ENCODE data around the gene CARMIL1. TPM values are rescaled to one million over a fixed set of nuclear protein-coding genes. Genes with fewer than 3 reads are reported as not detected.

The CARMIL1 gene
- polyA plus RNA-seq, 2 donors = 6.9 to 9.5 TPM

- Histone ChIP-seq H3K27ac (ENCODE audit: low read depth in 2 of 2, low read length in 1 of 2) (no peak overlapping the region), H3K4me3 (ENCODE audit: low read depth in 1 of 2, low read length in 2 of 2) (no peak overlapping the region), H3K27me3 (ENCODE audit: control insufficient read depth in 1 of 2, insufficient read depth in 2 of 2, low read length in 2 of 2) (no peaks in the 10 kb centered on the region), H3K4me1 (ENCODE audit: control insufficient read depth in 2 of 2, insufficient read depth in 2 of 2, low read length in 1 of 2) (no peaks in the 10 kb centered on the region), H3K9me3 (ENCODE audit: control insufficient read depth in 2 of 2, insufficient read depth in 1 of 2, low read depth in 1 of 2, low read length in 1 of 2) (no peaks in the 10 kb centered on the region), H3K36me3 (ENCODE audit: control insufficient read depth in 2 of 2, insufficient read depth in 2 of 2, low read length in 1 of 2) (peaks cover 0 to 4% of the 10 kb centered on the region in 2 donors)
- 51 to 55% methylated on average over 1 of the region's 1 CpG for WGBS, 2 donors
These were observed 343.9 kb downstream of the CARMIL1 start for GRCh38 chr6:25623065-25623464.

- H3K4me1 ChIP-seq (ENCODE audit: control insufficient read depth in 2 of 2, insufficient read depth in 2 of 2, low read length in 1 of 2) = no peaks in the 10 kb centered on the region
- peaks cover 0 to 3% of the 10 kb centered on the region in 2 donors for H3K36me3 ChIP-seq (ENCODE audit: control insufficient read depth in 2 of 2, insufficient read depth in 2 of 2, low read length in 1 of 2)
- no peak overlapping the region for H3K27ac ChIP-seq (ENCODE audit: low read depth in 2 of 2, low read length in 1 of 2)
- H3K9me3 ChIP-seq (ENCODE audit: control insufficient read depth in 2 of 2, insufficient read depth in 1 of 2, low read depth in 1 of 2, low read length in 1 of 2) = no peaks in the 10 kb centered on the region
- WGBS, 2 donors = 64 to 74% methylated on average over 1 of the region's 1 CpG
- H3K27me3 ChIP-seq (ENCODE audit: control insufficient read depth in 1 of 2, insufficient read depth in 2 of 2, low read length in 2 of 2) = no peaks in the 10 kb centered on the region
- H3K4me3 ChIP-seq (ENCODE audit: low read depth in 1 of 2, low read length in 2 of 2) = no peak overlapping the region
These were observed 344.7 kb downstream of the CARMIL1 start for GRCh38 chr6:25623879-25624278.

- 73 to 84% methylated on average over 3 of the region's 3 CpGs for WGBS, 2 donors
- Histone ChIP-seq H3K27ac (ENCODE audit: low read depth in 2 of 2, low read length in 1 of 2) (no peak overlapping the region), H3K9me3 (ENCODE audit: control insufficient read depth in 2 of 2, insufficient read depth in 1 of 2, low read depth in 1 of 2, low read length in 1 of 2) (no peaks in the 10 kb centered on the region), H3K36me3 (ENCODE audit: control insufficient read depth in 2 of 2, insufficient read depth in 2 of 2, low read length in 1 of 2) (no peaks in the 10 kb centered on the region), H3K4me1 (ENCODE audit: control insufficient read depth in 2 of 2, insufficient read depth in 2 of 2, low read length in 1 of 2) (no peaks in the 10 kb centered on the region), H3K27me3 (ENCODE audit: control insufficient read depth in 1 of 2, insufficient read depth in 2 of 2, low read length in 2 of 2) (no peaks in the 10 kb centered on the region), H3K4me3 (ENCODE audit: low read depth in 1 of 2, low read length in 2 of 2) (no peak overlapping the region)
These were observed 347.8 kb downstream of the CARMIL1 start for GRCh38 chr6:25627001-25627400.

GRCh38 chr6:25628471-25629197 is 349.5 kb downstream of the CARMIL1 start:
- H3K4me3 ChIP-seq (ENCODE audit: low read depth in 1 of 2, low read length in 2 of 2) = no peak overlapping the region
- no peaks in the 10 kb centered on the region for H3K27me3 ChIP-seq (ENCODE audit: control insufficient read depth in 1 of 2, insufficient read depth in 2 of 2, low read length in 2 of 2)
- no peak overlapping the region for H3K27ac ChIP-seq (ENCODE audit: low read depth in 2 of 2, low read length in 1 of 2)
- no peaks in the 10 kb centered on the region for H3K4me1 ChIP-seq (ENCODE audit: control insufficient read depth in 2 of 2, insufficient read depth in 2 of 2, low read length in 1 of 2)
- no peaks in the 10 kb centered on the region for H3K36me3 ChIP-seq (ENCODE audit: control insufficient read depth in 2 of 2, insufficient read depth in 2 of 2, low read length in 1 of 2)
- no peaks in the 10 kb centered on the region for H3K9me3 ChIP-seq (ENCODE audit: control insufficient read depth in 2 of 2, insufficient read depth in 1 of 2, low read depth in 1 of 2, low read length in 1 of 2)
- WGBS, 2 donors = 82% methylated on average over 4 of the region's 4 CpGs

- Histone ChIP-seq H3K9me3 (ENCODE audit: control insufficient read depth in 2 of 2, insufficient read depth in 1 of 2, low read depth in 1 of 2, low read length in 1 of 2) (no peaks in the 10 kb centered on the region), H3K27ac (ENCODE audit: low read depth in 2 of 2, low read length in 1 of 2) (no peak overlapping the region), H3K4me3 (ENCODE audit: low read depth in 1 of 2, low read length in 2 of 2) (no peak overlapping the region), H3K36me3 (ENCODE audit: control insufficient read depth in 2 of 2, insufficient read depth in 2 of 2, low read length in 1 of 2) (no peaks in the 10 kb centered on the region), H3K4me1 (ENCODE audit: control insufficient read depth in 2 of 2, insufficient read depth in 2 of 2, low read length in 1 of 2) (no peaks in the 10 kb centered on the region), H3K27me3 (ENCODE audit: control insufficient read depth in 1 of 2, insufficient read depth in 2 of 2, low read length in 2 of 2) (no peaks in the 10 kb centered on the region)
- 50 to 58% methylated on average over 4 of the region's 4 CpGs for WGBS, 2 donors
These were observed 350.0 kb downstream of the CARMIL1 start for GRCh38 chr6:25629198-25629576.

- H3K4me3 ChIP-seq (ENCODE audit: low read depth in 1 of 2, low read length in 2 of 2) = no peak overlapping the region
- no peak overlapping the region for H3K27ac ChIP-seq (ENCODE audit: low read depth in 2 of 2, low read length in 1 of 2)
- WGBS, 2 donors = 58 to 63% methylated on average over 4 of the region's 4 CpGs
- no peaks in the 10 kb centered on the region for H3K4me1 ChIP-seq (ENCODE audit: control insufficient read depth in 2 of 2, insufficient read depth in 2 of 2, low read length in 1 of 2)
- no peaks in the 10 kb centered on the region for H3K9me3 ChIP-seq (ENCODE audit: control insufficient read depth in 2 of 2, insufficient read depth in 1 of 2, low read depth in 1 of 2, low read length in 1 of 2)
- H3K27me3 ChIP-seq (ENCODE audit: control insufficient read depth in 1 of 2, insufficient read depth in 2 of 2, low read length in 2 of 2) = no peaks in the 10 kb centered on the region
- H3K36me3 ChIP-seq (ENCODE audit: control insufficient read depth in 2 of 2, insufficient read depth in 2 of 2, low read length in 1 of 2) = no peaks in the 10 kb centered on the region
These were observed 351.5 kb downstream of the CARMIL1 start for GRCh38 chr6:25630508-25631278.

- Histone ChIP-seq H3K27me3 (ENCODE audit: control insufficient read depth in 1 of 2, insufficient read depth in 2 of 2, low read length in 2 of 2) (no peaks in the 10 kb centered on the region), H3K27ac (ENCODE audit: low read depth in 2 of 2, low read length in 1 of 2) (no peak overlapping the region), H3K4me1 (ENCODE audit: control insufficient read depth in 2 of 2, insufficient read depth in 2 of 2, low read length in 1 of 2) (no peaks in the 10 kb centered on the region), H3K36me3 (ENCODE audit: control insufficient read depth in 2 of 2, insufficient read depth in 2 of 2, low read length in 1 of 2) (no peaks in the 10 kb centered on the region), H3K4me3 (ENCODE audit: low read depth in 1 of 2, low read length in 2 of 2) (no peak overlapping the region), H3K9me3 (ENCODE audit: control insufficient read depth in 2 of 2, insufficient read depth in 1 of 2, low read depth in 1 of 2, low read length in 1 of 2) (no peaks in the 10 kb centered on the region)
- 92 to 94% methylated on average over 2 of the region's 2 CpGs for WGBS, 2 donors
These were observed 356.7 kb downstream of the CARMIL1 start for GRCh38 chr6:25635886-25636317.

- Histone ChIP-seq H3K27me3 (ENCODE audit: control insufficient read depth in 1 of 2, insufficient read depth in 2 of 2, low read length in 2 of 2) (no peaks in the 10 kb centered on the region), H3K27ac (ENCODE audit: low read depth in 2 of 2, low read length in 1 of 2) (no peak overlapping the region), H3K4me3 (ENCODE audit: low read depth in 1 of 2, low read length in 2 of 2) (no peak overlapping the region), H3K4me1 (ENCODE audit: control insufficient read depth in 2 of 2, insufficient read depth in 2 of 2, low read length in 1 of 2) (no peaks in the 10 kb centered on the region), H3K36me3 (ENCODE audit: control insufficient read depth in 2 of 2, insufficient read depth in 2 of 2, low read length in 1 of 2) (no peaks in the 10 kb centered on the region), H3K9me3 (ENCODE audit: control insufficient read depth in 2 of 2, insufficient read depth in 1 of 2, low read depth in 1 of 2, low read length in 1 of 2) (no peaks in the 10 kb centered on the region)
- 70 to 71% methylated on average over 1 of the region's 1 CpG for WGBS, 2 donors
These were observed 358.0 kb downstream of the CARMIL1 start for GRCh38 chr6:25637211-25637610.

GRCh38 chr6:25637960-25638434 is 358.8 kb downstream of the CARMIL1 start:
- H3K4me3 ChIP-seq (ENCODE audit: low read depth in 1 of 2, low read length in 2 of 2) = no peak overlapping the region
- 54 to 56% methylated on average over 4 of the region's 4 CpGs for WGBS, 2 donors
- H3K9me3 ChIP-seq (ENCODE audit: control insufficient read depth in 2 of 2, insufficient read depth in 1 of 2, low read depth in 1 of 2, low read length in 1 of 2) = no peaks in the 10 kb centered on the region
- no peaks in the 10 kb centered on the region for H3K36me3 ChIP-seq (ENCODE audit: control insufficient read depth in 2 of 2, insufficient read depth in 2 of 2, low read length in 1 of 2)
- H3K27me3 ChIP-seq (ENCODE audit: control insufficient read depth in 1 of 2, insufficient read depth in 2 of 2, low read length in 2 of 2) = no peaks in the 10 kb centered on the region
- H3K4me1 ChIP-seq (ENCODE audit: control insufficient read depth in 2 of 2, insufficient read depth in 2 of 2, low read length in 1 of 2) = no peaks in the 10 kb centered on the region
- H3K27ac ChIP-seq (ENCODE audit: low read depth in 2 of 2, low read length in 1 of 2) = no peak overlapping the region

All from esophagus (tissue), 2 donors.